Measurements from ENCODE around the gene POLDIP2. TPM values are rescaled to one million over a fixed set of nuclear protein-coding genes. Genes with fewer than 3 reads are reported as not detected.

The POLDIP2 gene
- total and polyA plus RNA-seq, 8 donors, result 56.0 to 76.8 (median 63.1) TPM

GRCh38 chr17:28404812-28405570, 47.7 kb upstream of the POLDIP2 start:
- Histone ChIP-seq H3K27me3 (peaks cover 0 to 27% of the 10 kb centered on the region in 2 donors), H3K4me1 (peaks cover 11 to 50% of the 10 kb centered on the region in 2 donors), H3K36me3 (peaks cover 0 to 18% of the 10 kb centered on the region in 2 donors), H3K4me3 (peak overlapping the region; percentile 72 to 97), H3K9me3 (no peaks in the 10 kb centered on the region), H3K27ac (no peak overlapping the region)
- ATAC-seq (peak; percentile 3), DNase-seq (no peak)
- intact Hi-C loops (cut with DNase I), result no loop called here
- no peak for TF ChIP-seq CTCF (IDR thresholded peaks at IDR 0.05)

- intact Hi-C loops (cut with DNase I), result no loop called here
- no peak for ATAC-seq
- no peak for DNase-seq
- Histone ChIP-seq H3K9me3 (no peaks in the 10 kb centered on the region), H3K27ac (no peak overlapping the region), H3K27me3 (peaks cover 0 to 27% of the 10 kb centered on the region in 2 donors), H3K4me3 (peak overlapping the region in 1 of 2 donors; percentile 72), H3K36me3 (peaks cover 0 to 22% of the 10 kb centered on the region in 2 donors), H3K4me1 (peaks cover 11 to 53% of the 10 kb centered on the region in 2 donors)
- no peak for TF ChIP-seq CTCF (IDR thresholded peaks at IDR 0.05)
Measured at GRCh38 chr17:28404461-28404811, 47.1 kb upstream of the POLDIP2 start.

- no peak for DNase-seq
- Histone ChIP-seq H3K36me3 (peaks cover 0 to 26% of the 10 kb centered on the region in 2 donors), H3K9me3 (no peaks in the 10 kb centered on the region), H3K4me1 (peaks cover 11 to 57% of the 10 kb centered on the region in 2 donors), H3K27me3 (peaks cover 0 to 27% of the 10 kb centered on the region in 2 donors), H3K4me3 (peak overlapping the region in 1 of 2 donors; percentile 72), H3K27ac (no peak overlapping the region)
- intact Hi-C loops (cut with DNase I), result no loop called here
- ATAC-seq, result no peak
- no peak for TF ChIP-seq CTCF (IDR thresholded peaks at IDR 0.05)
Measured at GRCh38 chr17:28404007-28404406, 46.7 kb upstream of the POLDIP2 start.

- Histone ChIP-seq H3K36me3 (peaks cover 0 to 29% of the 10 kb centered on the region in 2 donors), H3K4me1 (peaks cover 11 to 65% of the 10 kb centered on the region in 2 donors), H3K27ac (no peak overlapping the region), H3K27me3 (peaks cover 0 to 27% of the 10 kb centered on the region in 2 donors), H3K4me3 (no peak overlapping the region), H3K9me3 (no peaks in the 10 kb centered on the region)
- no peak for TF ChIP-seq CTCF (IDR thresholded peaks at IDR 0.05)
- intact Hi-C loops (cut with DNase I), result no loop called here
- DNase-seq, result no peak
- ATAC-seq, result no peak
Measured at GRCh38 chr17:28402844-28403243, 45.5 kb upstream of the POLDIP2 start.

- ATAC-seq, result no peak
Measured at GRCh38 chr17:28402224-28402630, 44.9 kb upstream of the POLDIP2 start.

More at GRCh38 chr17:28402224-28402630, 44.9 kb upstream of the POLDIP2 start:
- peaks cover 11 to 65% of the 10 kb centered on the region in 2 donors for H3K4me1 ChIP-seq
- no peak for TF ChIP-seq CTCF (IDR thresholded peaks at IDR 0.05)
- H3K9me3 ChIP-seq, result no peaks in the 10 kb centered on the region
- no peak for DNase-seq
- no peak overlapping the region for H3K4me3 ChIP-seq
- no peak overlapping the region for H3K27ac ChIP-seq
- peaks cover 0 to 25% of the 10 kb centered on the region in 2 donors for H3K27me3 ChIP-seq
- peaks cover 0 to 32% of the 10 kb centered on the region in 2 donors for H3K36me3 ChIP-seq
- intact Hi-C loops (cut with DNase I), result no loop called here
